ENCODE results near the gene KCNN1.
"Not testable (repeated sequence)": the region's sequence is repeated elsewhere in the genome, so short reads cannot be mapped to it uniquely, and the experiment has no call there.

Gene KCNN1

GRCh38 chr19:18031401-18031800 lies 64.5 kb downstream of the KCNN1 start:
- peak in 1 of 2 donors; percentile 43 for DNase-seq

- DNase-seq: not testable (repeated sequence)
These were observed 65.2 kb downstream of the KCNN1 start for GRCh38 chr19:18032102-18032501.

- no peak for DNase-seq
These were observed 74.1 kb downstream of the KCNN1 start for GRCh38 chr19:18041054-18041453.

GRCh38 chr19:18043676-18044075 lies 76.8 kb downstream of the KCNN1 start:
- peak; percentile 66 to 92 for DNase-seq

GRCh38 chr19:18044825-18045304 lies 78.0 kb downstream of the KCNN1 start:
- DNase-seq: peak; percentile 92 to 97

GRCh38 chr19:18045307-18046050 lies 78.6 kb downstream of the KCNN1 start:
- DNase-seq: no peak

- peak; percentile 21 to 79 for DNase-seq
These were observed 79.3 kb downstream of the KCNN1 start for GRCh38 chr19:18046059-18046718.

- peak; percentile 37 to 54 for DNase-seq
These were observed 82.5 kb downstream of the KCNN1 start for GRCh38 chr19:18049385-18049784.
